Activated CD8-positive, alpha-beta memory T cell treated with anti-CD3 and anti-CD28 coated beads, Interleukin-2, amount 50 U/mL, for 1 hour (primary cell): Measurements from ENCODE around the gene NEU3.
"Not testable (repeated sequence)": the region's sequence is repeated elsewhere in the genome, so short reads cannot be mapped to it uniquely, and the experiment has no call there.

ENCODE experiments used
- DNase-seq: peaks from one replicate; pipeline ENCODE4 v3.0.0-alpha.2; 2020; ENCODE audit errors: extremely low read depth

Gene NEU3

GRCh38 chr11:74984070-74984469, 4.7 kb upstream of the NEU3 start:
- DNase-seq = no peak

- no peak for DNase-seq
Observed at GRCh38 chr11:74984730-74985129, 4.0 kb upstream of the NEU3 start.

DNA sequence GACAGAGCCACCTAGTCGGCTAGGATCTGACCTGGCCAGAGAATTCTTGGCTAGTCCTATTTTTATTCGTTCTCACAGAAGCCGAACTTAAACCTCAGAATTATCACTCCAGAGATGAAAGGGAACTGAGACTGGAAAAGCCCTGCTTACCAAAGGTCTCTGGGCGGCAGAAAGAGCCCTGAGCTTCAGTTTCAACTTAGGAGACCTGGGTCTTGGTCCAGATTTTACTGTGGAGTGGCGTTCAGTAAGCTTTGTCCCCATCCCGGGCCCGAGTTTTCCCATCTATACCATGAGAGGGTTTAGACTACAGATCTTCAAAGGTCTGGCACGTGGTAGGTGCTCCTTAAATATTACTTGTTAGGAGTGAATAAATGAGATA, 516 bp downstream of the NEU3 start:
- DNase-seq = no peak

DNA sequence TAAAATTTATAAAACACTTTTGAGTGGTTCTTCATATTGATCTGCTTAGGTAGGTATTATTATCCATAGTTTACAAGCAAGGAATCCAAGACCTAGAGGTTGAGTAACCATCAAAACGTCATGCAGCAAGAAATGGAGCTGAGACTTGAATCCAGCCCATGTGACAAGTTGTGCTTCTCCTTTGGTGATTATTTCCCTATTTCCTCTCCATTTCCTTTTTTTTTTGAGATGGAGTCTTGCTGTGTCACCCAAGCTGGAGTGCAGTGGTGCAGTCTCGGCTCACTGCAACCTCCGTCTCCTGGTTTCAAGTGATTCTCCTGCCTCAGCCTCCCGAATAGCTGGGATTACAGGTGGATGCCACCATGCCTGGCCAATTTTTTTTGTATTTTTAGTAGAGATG, 1.4 kb downstream of the NEU3 start:
- DNase-seq = not testable (repeated sequence)

- no peak for DNase-seq
Observed at GRCh38 chr11:74990941-74991340, 2.2 kb downstream of the NEU3 start.

DNA sequence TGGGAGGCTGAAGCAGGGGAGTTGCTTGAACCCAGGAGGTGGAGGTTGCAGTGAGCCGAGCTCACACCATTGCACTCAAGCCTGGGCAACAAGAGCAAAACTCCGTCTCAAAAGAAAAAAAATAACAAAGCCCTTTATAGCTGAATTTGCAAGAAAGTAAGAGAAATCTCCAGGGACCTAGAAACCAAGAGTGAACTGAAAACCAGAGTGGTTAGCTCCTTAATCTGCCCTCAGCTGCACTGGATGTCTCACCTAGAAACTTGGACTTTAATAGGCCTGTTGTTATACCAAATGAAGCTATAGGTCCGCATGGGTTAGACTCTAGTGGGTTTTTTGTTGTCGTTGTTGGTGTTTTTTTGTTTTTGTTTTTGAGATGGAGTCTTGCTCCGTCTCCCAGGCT, 4.1 kb downstream of the NEU3 start:
- no peak for DNase-seq

GRCh38 chr11:75000975-75001354, 12.2 kb downstream of the NEU3 start:
- no peak for DNase-seq

- DNase-seq = no peak
Observed at GRCh38 chr11:75001686-75002085, 13.0 kb downstream of the NEU3 start.

DNA sequence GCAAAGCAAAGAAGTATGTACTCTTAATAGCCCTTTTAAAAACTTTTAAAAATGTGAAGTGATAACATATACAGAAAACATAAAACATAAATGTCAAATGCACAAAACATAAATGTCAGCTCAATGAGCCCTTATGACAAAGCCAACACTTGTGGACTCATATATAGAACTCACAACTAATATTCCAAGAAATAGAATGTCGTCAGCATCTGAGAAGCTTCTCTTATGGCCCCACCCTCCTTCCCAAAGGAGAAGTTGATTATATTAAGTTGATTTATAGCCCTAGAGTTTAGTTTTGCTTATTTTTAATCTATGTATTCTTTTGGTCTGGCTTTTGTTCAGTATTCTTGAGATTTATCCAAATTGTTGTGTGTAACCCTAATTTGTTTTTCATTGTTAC, 13.8 kb downstream of the NEU3 start:
- DNase-seq = no peak

DNA sequence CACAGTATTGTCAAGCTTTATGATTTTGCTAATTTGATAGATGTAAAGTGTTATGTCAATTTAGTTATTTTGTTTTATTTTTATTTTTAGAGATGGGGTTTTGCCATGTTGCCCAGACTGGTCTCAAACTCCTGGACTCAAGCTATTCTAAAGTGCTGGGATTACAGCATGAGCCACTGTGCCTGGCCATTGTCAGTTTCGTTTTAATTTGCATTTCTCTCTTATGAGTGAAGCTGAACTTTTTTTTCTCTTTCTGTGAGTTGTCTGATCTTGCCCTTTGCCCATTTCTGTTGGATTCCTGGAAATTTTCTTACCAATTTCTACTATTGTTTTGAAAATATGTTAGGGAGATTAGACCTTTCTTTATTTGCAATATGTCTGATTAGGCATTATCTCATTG, 15.5 kb downstream of the NEU3 start:
- no peak for DNase-seq

GRCh38 chr11:75011357-75011756, 22.6 kb downstream of the NEU3 start:
- no peak for DNase-seq

DNA sequence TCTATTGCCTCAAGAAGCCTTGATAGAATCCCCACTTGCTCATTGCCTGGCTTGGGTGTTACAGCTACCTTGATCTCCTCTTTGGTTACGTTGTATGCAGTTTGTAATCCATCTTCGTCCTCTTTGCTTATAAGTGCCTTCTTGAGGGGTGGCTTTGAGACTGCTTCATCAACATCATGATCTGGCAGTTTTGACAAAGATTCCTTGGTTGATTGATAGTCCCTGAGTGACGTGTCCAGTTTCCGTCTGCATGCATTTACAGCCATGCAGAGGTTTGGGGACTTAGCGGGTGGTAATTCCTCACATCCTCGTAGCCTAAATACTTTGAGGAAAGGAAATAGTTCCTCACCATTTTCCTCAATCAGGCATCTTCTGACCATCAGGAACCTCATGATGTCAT, 23.1 kb downstream of the NEU3 start:
- no peak for DNase-seq

- DNase-seq = no peak
Observed at GRCh38 chr11:75013051-75013450, 24.3 kb downstream of the NEU3 start.

GRCh38 chr11:75014129-75014528, 25.4 kb downstream of the NEU3 start:
- no peak for DNase-seq

- DNase-seq = not testable (repeated sequence)
Observed at GRCh38 chr11:75019200-75019599, 30.5 kb downstream of the NEU3 start.

- DNase-seq = not testable (repeated sequence)
Observed at GRCh38 chr11:75020328-75020727, 31.6 kb downstream of the NEU3 start.

DNA sequence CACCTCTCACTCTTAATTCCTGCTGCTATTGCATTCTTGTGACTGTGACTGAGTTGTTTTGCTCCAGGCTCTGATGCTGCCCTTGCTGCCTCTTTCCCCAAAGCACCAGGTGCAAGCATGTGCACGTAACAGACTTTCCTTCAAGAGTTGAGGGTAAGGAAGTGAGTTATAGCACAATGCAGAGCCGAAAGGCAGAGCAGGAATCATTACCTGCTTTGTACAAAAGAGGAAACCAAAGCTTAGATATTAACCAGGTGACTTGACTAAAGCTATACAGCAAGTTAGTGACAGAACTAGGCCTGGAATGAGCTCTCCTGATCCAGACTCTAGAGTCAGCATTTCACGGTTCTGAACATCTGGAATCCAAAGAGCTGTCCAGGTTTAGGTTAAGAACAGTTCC, 33.6 kb downstream of the NEU3 start:
- DNase-seq = no peak

DNA sequence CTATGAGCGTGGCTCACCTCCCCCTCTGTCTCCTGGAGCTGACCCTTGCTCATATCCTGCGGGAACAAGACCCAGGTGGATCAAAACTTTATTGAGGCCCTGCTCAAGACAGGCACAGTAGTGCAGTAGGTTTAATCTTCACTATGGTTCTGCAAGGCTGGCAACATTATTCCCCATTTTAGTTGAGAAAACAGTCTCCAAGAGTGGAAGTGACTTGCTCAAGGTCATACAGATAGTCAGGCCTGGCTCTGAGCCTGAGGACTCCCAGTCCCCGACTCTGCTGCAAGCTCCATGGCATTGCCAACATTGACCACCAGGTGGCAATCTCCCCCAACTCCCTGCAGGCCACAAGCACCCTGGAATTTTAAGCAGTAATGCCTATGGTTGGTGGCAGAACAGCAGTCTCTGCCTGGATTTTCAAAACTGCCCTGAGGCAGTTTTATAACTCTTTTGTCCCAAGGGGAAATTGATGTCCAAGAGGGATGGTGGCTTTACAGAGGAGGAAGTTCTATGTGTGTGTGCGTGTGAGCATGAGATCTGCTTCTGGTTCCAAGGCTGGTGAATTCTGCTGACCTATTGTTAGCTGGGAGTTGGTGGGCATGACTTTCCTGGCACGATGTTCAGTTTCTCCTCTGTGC, 34.1 kb downstream of the NEU3 start:
- peak; percentile 23 for DNase-seq

DNA sequence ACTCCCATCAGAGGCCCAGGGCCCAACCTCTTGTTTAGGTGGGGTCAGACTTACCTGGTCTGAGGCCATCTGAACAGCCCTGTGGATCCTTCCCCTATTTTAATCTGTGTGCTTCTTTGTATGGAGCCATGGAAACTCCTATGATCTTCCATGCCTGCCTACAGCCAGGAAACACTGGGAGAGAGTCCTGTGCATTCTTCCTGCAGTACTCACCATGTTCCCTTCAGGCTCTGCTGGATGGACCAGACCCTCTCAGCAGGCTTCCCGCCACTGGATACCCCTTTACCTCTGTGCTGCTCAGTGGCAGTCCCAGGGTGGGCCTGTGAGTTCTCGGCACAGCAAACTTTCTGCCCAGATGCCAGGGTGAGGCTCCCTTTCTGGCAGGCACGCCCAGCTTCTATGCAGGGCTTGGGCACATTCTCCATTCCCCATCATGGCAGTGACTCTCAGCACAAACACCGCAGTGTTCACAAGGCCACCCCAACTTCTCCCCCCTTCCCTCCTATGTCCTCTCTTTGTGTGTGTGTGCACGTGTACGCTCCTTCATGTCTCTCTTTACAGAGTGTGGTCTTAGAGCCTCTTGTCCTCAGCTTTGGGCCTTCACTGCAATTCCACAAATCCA, 34.8 kb downstream of the NEU3 start:
- no peak for DNase-seq

DNA sequence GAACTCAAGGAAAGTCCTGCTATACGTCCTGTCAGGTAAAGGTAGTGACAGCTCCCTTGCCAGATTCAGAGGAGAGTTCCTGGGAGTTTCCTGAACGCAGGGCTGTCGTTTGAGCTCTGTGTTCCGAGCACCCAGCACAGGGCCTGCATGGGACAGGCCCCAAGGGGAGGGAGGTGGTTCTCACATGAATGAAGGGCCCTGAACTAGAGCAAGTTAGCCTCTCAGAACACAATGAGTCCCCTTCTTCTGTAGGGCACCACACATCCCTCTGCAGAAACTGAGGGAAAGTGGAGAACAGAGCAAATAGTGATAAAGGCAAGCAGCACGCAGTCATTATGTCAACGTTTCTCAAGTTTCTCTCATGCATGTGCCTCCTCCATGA, 35.3 kb downstream of the NEU3 start:
- no peak for DNase-seq

- no peak for DNase-seq
Observed at GRCh38 chr11:75024764-75025211, 36.1 kb downstream of the NEU3 start.

DNA sequence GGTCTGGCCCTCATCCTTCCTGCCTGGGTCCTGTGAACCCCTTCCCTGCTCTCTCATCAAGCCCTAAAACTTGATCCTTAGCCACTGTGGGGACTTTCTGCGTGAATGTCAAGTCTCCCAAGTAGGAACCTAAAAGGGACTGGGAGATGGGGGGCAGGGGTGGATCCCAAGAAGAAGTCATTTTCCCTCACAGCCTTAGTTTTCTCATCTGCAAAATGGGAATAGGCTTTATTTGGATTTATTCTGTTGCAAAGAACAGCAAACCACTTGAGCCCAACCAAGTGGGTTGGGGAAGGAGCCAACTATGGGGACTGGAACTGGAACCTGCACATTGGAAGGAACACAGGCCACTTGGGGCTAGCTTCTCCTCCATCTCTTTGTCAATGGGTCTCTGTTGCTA, 36.8 kb downstream of the NEU3 start:
- DNase-seq = no peak

- DNase-seq = no peak
Observed at GRCh38 chr11:75028321-75028720, 39.6 kb downstream of the NEU3 start.

DNA sequence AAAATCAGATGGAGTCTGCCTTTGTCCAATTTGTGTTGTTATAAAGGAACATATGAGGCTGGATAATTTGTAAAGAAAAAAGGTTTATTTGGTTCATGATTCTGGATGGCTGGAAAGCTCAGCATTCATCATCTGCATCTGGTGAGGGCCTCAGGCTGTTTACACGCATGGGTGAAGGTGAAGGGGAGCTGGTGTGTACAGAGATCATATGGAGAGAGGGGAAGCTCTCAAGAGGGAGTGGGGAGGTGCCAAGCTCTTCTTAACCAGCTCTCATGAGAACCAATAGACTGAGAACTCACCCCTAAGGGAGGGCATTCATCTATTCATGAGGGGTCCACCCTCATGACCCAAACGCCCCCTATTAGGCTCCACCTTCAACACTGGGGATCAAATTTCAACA, 40.0 kb downstream of the NEU3 start:
- DNase-seq = no peak
